HepG2 (cell line): ENCODE measurements around the gene BLVRB. TPM values are rescaled to one million over a fixed set of nuclear protein-coding genes. Genes with fewer than 3 reads are reported as not detected.

Source experiments
- ASH2L ChIP-seq: fragments of 300-600, 200-600 bp; sonication (generic); IDR thresholded peaks from 2 replicates; pipeline ENCODE4 v1.7.0; 2017; ENCODE audit warnings: low read depth, mild to moderate bottlenecking, moderate library complexity, mixed read lengths, low read length; ENCODE audit not compliant: insufficient read length
- ELF1 ChIP-seq: sonication (generic); formaldehyde crosslinking; IDR thresholded peaks from 2 replicates; pipeline ENCODE4 v1.4.0; 2020; ENCODE audit warnings: missing genetic modification reagents
- GFI1 ChIP-seq: sonication (generic); formaldehyde crosslinking; IDR thresholded peaks from 2 replicates; pipeline ENCODE4 v1.5.0; 2020; ENCODE audit warnings: missing genetic modification reagents, mild to moderate bottlenecking, borderline replicate concordance
- MIXL1 ChIP-seq: IDR thresholded peaks from 2 replicates; pipeline ENCODE4 v1.6.1; 2016
- NR1H2 ChIP-seq: sonication (generic); formaldehyde crosslinking; IDR thresholded peaks from 2 replicates; pipeline ENCODE4 v1.8.1; 2022; ENCODE audit warnings: low read depth, missing genetic modification reagents, borderline replicate concordance
- RAD51 ChIP-seq: fragments of 450-650 bp; IDR thresholded peaks from 2 replicates; pipeline ENCODE4 v1.6.1; 2016; ENCODE audit warnings: borderline replicate concordance
- SSRP1 ChIP-seq: IDR thresholded peaks from 2 replicates; pipeline ENCODE4 v1.6.1; 2016; ENCODE audit warnings: control low read depth
- ZFP37 ChIP-seq: sonication (generic); formaldehyde crosslinking; IDR thresholded peaks from 2 replicates; pipeline ENCODE4 v1.4.0; 2020; ENCODE audit warnings: missing genetic modification reagents, borderline replicate concordance
- ZNF451 ChIP-seq: sonication (generic); formaldehyde crosslinking; IDR thresholded peaks from 2 replicates; pipeline ENCODE4 v1.5.0; 2020; ENCODE audit warnings: mild to moderate bottlenecking, missing genetic modification reagents
- ZNF660 ChIP-seq: sonication (generic); formaldehyde crosslinking; IDR thresholded peaks from 2 replicates; pipeline ENCODE4 v1.5.1; 2020; ENCODE audit warnings: mild to moderate bottlenecking, low read depth, missing genetic modification reagents, borderline replicate concordance
- ZNF839 ChIP-seq: sonication (generic); formaldehyde crosslinking; IDR thresholded peaks from 2 replicates; pipeline ENCODE4 v1.4.0; 2020; ENCODE audit warnings: missing genetic modification reagents, mild to moderate bottlenecking, borderline replicate concordance
- ZNF878 ChIP-seq: sonication (generic); formaldehyde crosslinking; IDR thresholded peaks from 2 replicates; pipeline ENCODE4 v1.8.1; 2023; ENCODE audit warnings: mild to moderate bottlenecking, missing genetic modification reagents, moderate library complexity
- polyA plus RNA-seq, 8 experiments: library from polyadenylated mRNA; depleted of rRNA in 3 of 8; stranded (reverse) in 7 of 8; unstranded in 1 of 8; fragments of >200 nt; fragmentation: Illumina TruSeq in 4 of 8; extraction: Trizol in 4 of 8; gene quantifications; 2 replicates each; pipeline versions ENCODE4 v1.2.1 to v1.2.3, GENCODE V29; 2011 to 2016; ENCODE audit warnings: low read depth in 4 of 8, missing spikeins in 1 of 8, mixed read lengths in 1 of 8; ENCODE audit not compliant: insufficient read depth in 1 of 8
- total RNA-seq, 5 experiments: library from RNA; depleted of rRNA; stranded (reverse); fragments of >200 nt; fragmentation: Illumina TruSeq; extraction: Trizol; gene quantifications; 2 replicates each; pipeline ENCODE4 v1.2.3, GENCODE V29; 2016; ENCODE audit warnings: low read depth in 1 of 5
- TF ChIP-seq, protein P1 (sequence below): sonication (generic); formaldehyde crosslinking; IDR thresholded peaks from 2 replicates; pipeline ENCODE4 v1.5.1; 2020; ENCODE audit warnings: mild to moderate bottlenecking, moderate library complexity, missing genetic modification reagents
- TF ChIP-seq, protein P2 (sequence below): sonication (generic); formaldehyde crosslinking; IDR thresholded peaks from 2 replicates; pipeline ENCODE4 v1.4.0; 2020; ENCODE audit warnings: low read depth, missing genetic modification reagents
- TF ChIP-seq, protein P3 (sequence below): sonication (generic); formaldehyde crosslinking; IDR thresholded peaks from 2 replicates; pipeline ENCODE4 v1.4.0; 2020; ENCODE audit warnings: low read depth, mild to moderate bottlenecking, missing genetic modification reagents
- TF ChIP-seq, protein P4 (sequence below): sonication (generic); formaldehyde crosslinking; IDR thresholded peaks from 2 replicates; pipeline ENCODE4 v1.5.0; 2020; ENCODE audit warnings: mild to moderate bottlenecking, missing genetic modification reagents, moderate library complexity
- TF ChIP-seq, protein P5 (sequence below): fragments of 450-650 bp; IDR thresholded peaks from 2 replicates; pipeline ENCODE4 v1.6.1; 2016

BLVRB gene
- total and polyA plus RNA-seq, 2 of the 13 experiments (the other 11 are each of a cell fraction or from before 2014, with no cell fraction given): 25.9 to 51.4 TPM

DNA sequence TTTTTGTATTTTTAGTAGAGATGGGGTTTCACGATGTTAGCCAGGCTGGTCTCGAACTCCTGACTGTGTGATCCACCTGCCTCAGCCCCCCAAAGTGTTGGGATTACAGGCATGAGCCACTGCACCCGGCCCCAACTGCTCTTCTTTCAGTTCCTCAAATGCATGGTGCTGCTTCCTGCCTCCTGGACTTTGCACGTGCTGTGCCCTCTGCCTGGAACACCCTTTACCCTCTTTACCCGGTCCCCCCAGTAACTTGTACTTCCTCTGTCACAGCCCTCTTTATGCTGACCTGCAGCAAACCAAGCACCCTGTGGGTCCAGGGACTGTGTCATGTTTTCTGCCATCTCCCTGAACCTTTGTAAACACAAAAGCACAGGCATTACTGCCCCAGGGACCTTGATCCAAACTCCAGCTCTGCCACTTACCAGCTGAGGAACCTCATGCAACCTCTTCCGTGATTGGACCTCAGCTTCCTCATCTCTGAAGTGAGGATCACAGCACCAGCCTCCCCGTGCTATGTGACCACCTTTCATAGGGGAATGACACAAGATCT, 3.8 kb downstream of the BLVRB start (continued):
- TF ChIP-seq, protein P1, sequence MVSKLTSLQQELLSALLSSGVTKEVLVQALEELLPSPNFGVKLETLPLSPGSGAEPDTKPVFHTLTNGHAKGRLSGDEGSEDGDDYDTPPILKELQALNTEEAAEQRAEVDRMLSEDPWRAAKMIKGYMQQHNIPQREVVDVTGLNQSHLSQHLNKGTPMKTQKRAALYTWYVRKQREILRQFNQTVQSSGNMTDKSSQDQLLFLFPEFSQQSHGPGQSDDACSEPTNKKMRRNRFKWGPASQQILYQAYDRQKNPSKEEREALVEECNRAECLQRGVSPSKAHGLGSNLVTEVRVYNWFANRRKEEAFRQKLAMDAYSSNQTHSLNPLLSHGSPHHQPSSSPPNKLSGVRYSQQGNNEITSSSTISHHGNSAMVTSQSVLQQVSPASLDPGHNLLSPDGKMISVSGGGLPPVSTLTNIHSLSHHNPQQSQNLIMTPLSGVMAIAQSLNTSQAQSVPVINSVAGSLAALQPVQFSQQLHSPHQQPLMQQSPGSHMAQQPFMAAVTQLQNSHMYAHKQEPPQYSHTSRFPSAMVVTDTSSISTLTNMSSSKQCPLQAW (CRISPR knock-in tag): peak; percentile 59
- TF ChIP-seq ZNF451 (CRISPR knock-in tag) (no peak), ELF1 (peak; percentile 56; the same call in 1 of the 2 replicates), SSRP1 (no peak), ZFP37 (CRISPR knock-in tag) (no peak), RAD51 (no peak), GFI1 (no peak), MIXL1 (peak; percentile 65; the same call in 1 of the 2 replicates), ASH2L (no peak), NR1H2 (no peak), ZNF878 (no peak), ZNF660 (CRISPR knock-in tag) (no peak), ZNF839 (CRISPR knock-in tag) (no peak)
- TF ChIP-seq, protein P2, sequence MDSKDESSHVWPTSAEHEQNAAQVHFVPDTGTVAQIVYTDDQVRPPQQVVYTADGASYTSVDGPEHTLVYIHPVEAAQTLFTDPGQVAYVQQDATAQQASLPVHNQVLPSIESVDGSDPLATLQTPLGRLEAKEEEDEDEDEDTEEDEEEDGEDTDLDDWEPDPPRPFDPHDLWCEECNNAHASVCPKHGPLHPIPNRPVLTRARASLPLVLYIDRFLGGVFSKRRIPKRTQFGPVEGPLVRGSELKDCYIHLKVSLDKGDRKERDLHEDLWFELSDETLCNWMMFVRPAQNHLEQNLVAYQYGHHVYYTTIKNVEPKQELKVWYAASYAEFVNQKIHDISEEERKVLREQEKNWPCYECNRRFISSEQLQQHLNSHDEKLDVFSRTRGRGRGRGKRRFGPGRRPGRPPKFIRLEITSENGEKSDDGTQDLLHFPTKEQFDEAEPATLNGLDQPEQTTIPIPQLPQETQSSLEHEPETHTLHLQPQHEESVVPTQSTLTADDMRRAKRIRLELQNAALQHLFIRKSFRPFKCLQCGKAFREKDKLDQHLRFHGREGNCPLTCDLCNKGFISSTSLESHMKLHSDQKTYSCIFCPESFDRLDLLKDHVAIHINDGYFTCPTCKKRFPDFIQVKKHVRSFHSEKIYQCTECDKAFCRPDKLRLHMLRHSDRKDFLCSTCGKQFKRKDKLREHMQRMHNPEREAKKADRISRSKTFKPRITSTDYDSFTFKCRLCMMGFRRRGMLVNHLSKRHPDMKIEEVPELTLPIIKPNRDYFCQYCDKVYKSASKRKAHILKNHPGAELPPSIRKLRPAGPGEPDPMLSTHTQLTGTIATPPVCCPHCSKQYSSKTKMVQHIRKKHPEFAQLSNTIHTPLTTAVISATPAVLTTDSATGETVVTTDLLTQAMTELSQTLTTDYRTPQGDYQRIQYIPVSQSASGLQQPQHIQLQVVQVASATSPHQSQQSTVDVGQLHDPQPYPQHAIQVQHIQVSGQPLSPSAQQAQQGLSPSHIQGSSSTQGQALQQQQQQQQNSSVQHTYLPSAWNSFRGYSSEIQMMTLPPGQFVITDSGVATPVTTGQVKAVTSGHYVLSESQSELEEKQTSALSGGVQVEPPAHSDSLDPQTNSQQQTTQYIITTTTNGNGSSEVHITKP (CRISPR knock-in tag): no peak
- TF ChIP-seq, protein P3, sequence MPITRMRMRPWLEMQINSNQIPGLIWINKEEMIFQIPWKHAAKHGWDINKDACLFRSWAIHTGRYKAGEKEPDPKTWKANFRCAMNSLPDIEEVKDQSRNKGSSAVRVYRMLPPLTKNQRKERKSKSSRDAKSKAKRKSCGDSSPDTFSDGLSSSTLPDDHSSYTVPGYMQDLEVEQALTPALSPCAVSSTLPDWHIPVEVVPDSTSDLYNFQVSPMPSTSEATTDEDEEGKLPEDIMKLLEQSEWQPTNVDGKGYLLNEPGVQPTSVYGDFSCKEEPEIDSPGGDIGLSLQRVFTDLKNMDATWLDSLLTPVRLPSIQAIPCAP (CRISPR knock-in tag): no peak
- TF ChIP-seq, protein P4, sequence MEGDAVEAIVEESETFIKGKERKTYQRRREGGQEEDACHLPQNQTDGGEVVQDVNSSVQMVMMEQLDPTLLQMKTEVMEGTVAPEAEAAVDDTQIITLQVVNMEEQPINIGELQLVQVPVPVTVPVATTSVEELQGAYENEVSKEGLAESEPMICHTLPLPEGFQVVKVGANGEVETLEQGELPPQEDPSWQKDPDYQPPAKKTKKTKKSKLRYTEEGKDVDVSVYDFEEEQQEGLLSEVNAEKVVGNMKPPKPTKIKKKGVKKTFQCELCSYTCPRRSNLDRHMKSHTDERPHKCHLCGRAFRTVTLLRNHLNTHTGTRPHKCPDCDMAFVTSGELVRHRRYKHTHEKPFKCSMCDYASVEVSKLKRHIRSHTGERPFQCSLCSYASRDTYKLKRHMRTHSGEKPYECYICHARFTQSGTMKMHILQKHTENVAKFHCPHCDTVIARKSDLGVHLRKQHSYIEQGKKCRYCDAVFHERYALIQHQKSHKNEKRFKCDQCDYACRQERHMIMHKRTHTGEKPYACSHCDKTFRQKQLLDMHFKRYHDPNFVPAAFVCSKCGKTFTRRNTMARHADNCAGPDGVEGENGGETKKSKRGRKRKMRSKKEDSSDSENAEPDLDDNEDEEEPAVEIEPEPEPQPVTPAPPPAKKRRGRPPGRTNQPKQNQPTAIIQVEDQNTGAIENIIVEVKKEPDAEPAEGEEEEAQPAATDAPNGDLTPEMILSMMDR (CRISPR knock-in tag): 0 out of 2 replicates have a peak, but pooled peaks have one; percentile 7
- TF ChIP-seq, protein P5, sequence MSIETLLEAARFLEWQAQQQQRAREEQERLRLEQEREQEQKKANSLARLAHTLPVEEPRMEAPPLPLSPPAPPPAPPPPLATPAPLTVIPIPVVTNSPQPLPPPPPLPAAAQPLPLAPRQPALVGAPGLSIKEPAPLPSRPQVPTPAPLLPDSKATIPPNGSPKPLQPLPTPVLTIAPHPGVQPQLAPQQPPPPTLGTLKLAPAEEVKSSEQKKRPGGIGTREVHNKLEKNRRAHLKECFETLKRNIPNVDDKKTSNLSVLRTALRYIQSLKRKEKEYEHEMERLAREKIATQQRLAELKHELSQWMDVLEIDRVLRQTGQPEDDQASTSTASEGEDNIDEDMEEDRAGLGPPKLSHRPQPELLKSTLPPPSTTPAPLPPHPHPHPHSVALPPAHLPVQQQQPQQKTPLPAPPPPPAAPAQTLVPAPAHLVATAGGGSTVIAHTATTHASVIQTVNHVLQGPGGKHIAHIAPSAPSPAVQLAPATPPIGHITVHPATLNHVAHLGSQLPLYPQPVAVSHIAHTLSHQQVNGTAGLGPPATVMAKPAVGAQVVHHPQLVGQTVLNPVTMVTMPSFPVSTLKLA: no peak
